GM19239 (cell line): Measurements from ENCODE around the gene USP6NL.
A peak's percentile ranks its signal among the peaks of the same experiment; 100 is the strongest.

Experiments used
- DNase-seq: peaks from one replicate; pipeline ENCODE4 v3.0.0; 2011; ENCODE audit warnings: low spot score; ENCODE audit not compliant: insufficient read length
- FAIRE-seq: peaks from 2 replicates; lab custom pipeline; 2011; peaks lifted over from hg19 to GRCh38; lab: Jason Lieb, UNC

Gene USP6NL

GRCh38 chr10:11598712-11599397, 12.6 kb downstream of the USP6NL start:
- peak; percentile 84 for FAIRE-seq

GRCh38 chr10:11597470-11597869, 14.0 kb downstream of the USP6NL start:
- FAIRE-seq: no peak

More at GRCh38 chr10:11598712-11599397, 12.6 kb downstream of the USP6NL start:
- DNase-seq: no peak

GRCh38 chr10:11595395-11595692, 16.1 kb downstream of the USP6NL start:
- DNase-seq (no peak), FAIRE-seq (no peak)

More at GRCh38 chr10:11597470-11597869, 14.0 kb downstream of the USP6NL start:
- no peak for DNase-seq

GRCh38 chr10:11594589-11595394, 16.7 kb downstream of the USP6NL start:
- FAIRE-seq (peak; percentile 91), DNase-seq (no peak)

GRCh38 chr10:11593612-11594011, 17.8 kb downstream of the USP6NL start:
- FAIRE-seq (peak; percentile 4), DNase-seq (no peak)

- DNase-seq: no peak
- no peak for FAIRE-seq
Measured at GRCh38 chr10:11589738-11590137, 21.7 kb downstream of the USP6NL start.

DNA sequence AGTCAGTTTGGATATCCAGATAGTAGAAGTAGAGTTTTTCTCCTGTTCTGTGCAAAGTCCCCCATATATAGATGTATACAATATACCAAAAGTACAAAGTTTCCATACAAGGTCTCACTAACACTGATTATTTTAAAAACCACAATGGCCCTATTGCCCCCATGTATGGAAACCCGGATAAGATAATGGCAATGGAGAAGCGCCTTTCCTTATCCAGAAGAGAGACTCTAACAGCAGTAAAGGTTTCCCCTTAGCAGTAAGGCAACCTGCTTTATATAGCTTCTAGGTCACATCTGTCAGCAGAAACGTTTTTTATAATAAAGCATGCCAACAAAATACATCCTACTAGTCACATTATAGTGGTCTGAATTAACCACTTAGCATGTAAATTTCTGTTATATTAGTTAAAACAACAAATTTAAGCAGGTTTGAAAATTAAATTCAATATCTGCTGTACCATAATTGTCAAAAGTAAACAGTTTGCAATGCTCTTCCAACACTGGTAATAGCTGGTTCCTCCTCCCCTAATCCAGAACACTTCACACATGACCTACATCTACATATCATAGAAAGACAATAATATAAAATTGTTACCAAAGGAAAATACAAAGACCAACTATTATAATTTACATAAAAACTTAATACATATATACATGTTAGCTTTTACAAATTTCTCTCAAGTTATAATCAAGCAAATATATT, 22.4 kb downstream of the USP6NL start:
- no peak for FAIRE-seq

GRCh38 chr10:11587722-11588259, 23.7 kb downstream of the USP6NL start:
- peak; percentile 49 for FAIRE-seq
- no peak for DNase-seq

More for the DNA sequence above, 22.4 kb downstream of the USP6NL start:
- DNase-seq: no peak

DNA sequence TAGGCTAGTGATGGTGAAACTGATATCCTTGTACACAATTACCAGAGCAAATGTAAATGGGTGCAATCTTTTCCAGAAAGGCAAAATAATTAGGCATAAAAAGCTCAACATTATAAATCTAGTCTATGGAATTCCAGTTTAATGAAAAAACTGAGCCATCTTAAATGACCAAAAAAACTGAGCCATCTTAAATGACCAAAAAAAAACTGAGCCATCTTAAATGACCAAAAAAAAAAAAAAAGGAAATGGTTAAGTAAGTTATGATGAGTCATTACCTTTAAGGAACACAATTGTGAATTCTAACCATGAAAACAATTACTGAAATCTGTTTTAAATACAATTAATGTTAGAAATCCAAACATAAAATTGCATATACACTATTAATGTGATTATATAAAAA, 25.3 kb downstream of the USP6NL start:
- DNase-seq (no peak), FAIRE-seq (no peak)

- DNase-seq (no peak), FAIRE-seq (no peak)
Measured at GRCh38 chr10:11581213-11581612, 30.2 kb downstream of the USP6NL start.

- FAIRE-seq: no peak
- no peak for DNase-seq
Measured at GRCh38 chr10:11579885-11580284, 31.6 kb downstream of the USP6NL start.

DNA sequence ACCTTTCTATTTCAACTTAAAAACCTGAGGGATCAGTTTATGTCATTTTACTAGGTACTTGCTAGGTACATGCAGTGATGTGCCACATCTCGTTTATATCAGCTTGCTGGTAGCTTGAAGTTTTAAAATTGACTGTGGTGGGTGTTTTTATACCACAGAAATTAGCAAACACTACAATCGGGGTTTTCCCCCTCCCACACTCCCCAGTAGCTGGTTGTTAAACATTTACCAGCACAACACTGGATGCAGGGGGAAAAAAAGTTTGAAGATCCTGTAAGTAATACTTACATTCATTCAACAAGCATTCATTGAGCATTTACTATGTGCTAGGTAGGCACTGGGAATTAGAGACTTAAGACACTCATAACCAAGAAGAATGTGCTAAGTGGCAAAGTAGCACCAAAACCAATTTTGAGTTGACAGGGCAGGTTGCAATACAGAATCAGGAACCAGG, 32.6 kb downstream of the USP6NL start:
- DNase-seq: no peak
- FAIRE-seq: peak; percentile 91

- DNase-seq: no peak
- FAIRE-seq: no peak
Measured at GRCh38 chr10:11576092-11576809, 35.2 kb downstream of the USP6NL start.

DNA sequence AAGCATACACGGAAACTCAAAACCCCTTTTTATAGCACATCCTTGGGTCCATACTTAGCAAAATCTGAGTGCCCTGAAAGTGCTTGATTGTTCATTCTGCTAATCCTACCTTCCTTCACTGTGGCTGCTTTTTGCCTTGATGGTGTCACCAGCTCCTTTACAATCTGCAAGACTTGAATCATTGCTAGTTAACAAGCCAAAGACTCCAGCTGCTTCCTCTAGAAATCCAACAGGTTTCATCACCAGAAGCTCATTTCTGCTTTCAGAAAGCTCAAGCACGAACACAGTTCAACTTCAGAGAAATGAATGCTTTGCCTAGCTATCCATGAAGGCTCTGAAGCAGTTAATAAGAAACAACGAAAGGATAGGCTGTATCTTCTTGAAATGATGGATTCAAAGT, 38.0 kb downstream of the USP6NL start:
- FAIRE-seq (peak; percentile 86), DNase-seq (no peak)

- DNase-seq (no peak), FAIRE-seq (peak; percentile 66)
Measured at GRCh38 chr10:11570751-11571150, 40.7 kb downstream of the USP6NL start.

- DNase-seq (no peak), FAIRE-seq (peak; percentile 37)
Measured at GRCh38 chr10:11569471-11569870, 42.0 kb downstream of the USP6NL start.

DNA sequence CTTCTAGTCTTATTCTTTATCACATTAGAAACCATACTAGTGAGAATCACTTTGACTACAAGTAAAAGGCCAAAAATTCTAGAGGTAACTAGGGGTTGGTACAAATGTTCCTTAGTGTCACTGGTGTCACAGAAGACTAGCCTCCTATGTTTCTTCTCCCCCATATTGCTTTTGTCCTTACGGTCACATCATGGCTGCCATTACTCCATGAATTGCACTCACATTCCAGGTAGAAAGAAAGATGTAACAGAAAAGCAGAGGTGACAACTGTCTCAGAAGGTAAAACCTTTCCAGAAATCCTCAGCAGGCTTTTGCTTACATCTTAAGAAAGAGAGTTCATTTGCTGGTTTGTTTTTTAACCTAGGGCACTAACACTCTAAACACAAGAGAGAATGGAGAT, 42.9 kb downstream of the USP6NL start:
- DNase-seq (no peak), FAIRE-seq (peak; percentile 31)

GRCh38 chr10:11564741-11565140, 46.7 kb downstream of the USP6NL start:
- no peak for DNase-seq
- peak; percentile 53 for FAIRE-seq

DNA sequence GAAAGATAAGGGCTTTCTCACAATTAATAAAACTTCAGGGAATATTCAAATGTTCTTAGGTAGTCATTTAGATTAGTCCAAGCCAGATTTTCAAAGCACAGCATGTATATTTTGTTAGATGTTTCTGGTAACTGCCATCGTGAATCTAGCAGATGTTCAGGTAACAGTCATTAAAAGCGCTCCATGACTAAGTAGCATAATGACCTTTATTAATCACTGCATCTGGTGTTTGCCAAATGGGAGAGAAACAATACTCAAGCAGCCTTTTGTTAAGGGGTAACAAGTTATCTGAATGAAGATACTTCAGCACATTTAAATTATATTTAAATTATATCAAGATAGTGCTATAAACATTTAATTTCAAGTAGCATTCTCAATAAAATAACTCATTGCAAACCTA, 47.5 kb downstream of the USP6NL start:
- DNase-seq: no peak
- no peak for FAIRE-seq

- DNase-seq: no peak
- no peak for FAIRE-seq
Measured at GRCh38 chr10:11562888-11563287, 48.6 kb downstream of the USP6NL start.
